ENCODE results near the gene SOCS2.
"Not testable (repeated sequence)": the region's sequence is repeated elsewhere in the genome, so short reads cannot be mapped to it uniquely, and the experiment has no call there.

SOCS2 gene

GRCh38 chr12:93550748-93551611, 21.5 kb upstream of the SOCS2 start:
- H3K9me3 Mint-ChIP-seq, result no peaks in the 10 kb centered on the region
- peaks cover 8% of the 10 kb centered on the region for H3K36me3 Mint-ChIP-seq
- no peak overlapping the region for H3K27ac Mint-ChIP-seq
- H3K27me3 Mint-ChIP-seq, result no peaks in the 10 kb centered on the region
- H3K4me3 Mint-ChIP-seq, result no peak overlapping the region
- no peaks in the 10 kb centered on the region for H3K4me1 Mint-ChIP-seq

- Mint-ChIP-seq H3K27ac (no peak overlapping the region), H3K9me3 (no peaks in the 10 kb centered on the region), H3K36me3 (peaks cover 9% of the 10 kb centered on the region), H3K4me3 (no peak overlapping the region), H3K4me1 (no peaks in the 10 kb centered on the region), H3K27me3 (no peaks in the 10 kb centered on the region)
Observed at GRCh38 chr12:93552427-93552826, 20.0 kb upstream of the SOCS2 start.

- Mint-ChIP-seq H3K9me3 (peaks cover 13% of the 10 kb centered on the region), H3K36me3 (peaks cover 20% of the 10 kb centered on the region)
Observed at GRCh38 chr12:93557879-93558278, 14.6 kb upstream of the SOCS2 start.

GRCh38 chr12:93558685-93559084, 13.8 kb upstream of the SOCS2 start:
- H3K27ac Mint-ChIP-seq, H3K27me3 Mint-ChIP-seq, H3K4me1 Mint-ChIP-seq, H3K4me3 Mint-ChIP-seq: not testable (repeated sequence)
- peaks cover 13% of the 10 kb centered on the region for H3K9me3 Mint-ChIP-seq
- H3K36me3 Mint-ChIP-seq, result peaks cover 20% of the 10 kb centered on the region

More at GRCh38 chr12:93557879-93558278, 14.6 kb upstream of the SOCS2 start:
- H3K27ac Mint-ChIP-seq, H3K27me3 Mint-ChIP-seq, H3K4me3 Mint-ChIP-seq, H3K4me1 Mint-ChIP-seq: not testable (repeated sequence)

GRCh38 chr12:93563807-93564538, 8.5 kb upstream of the SOCS2 start:
- Mint-ChIP-seq H3K4me3 (no peak overlapping the region), H3K27ac (no peak overlapping the region), H3K36me3 (peaks cover 6% of the 10 kb centered on the region), H3K4me1 (peaks cover 6% of the 10 kb centered on the region), H3K9me3 (peaks cover 1% of the 10 kb centered on the region), H3K27me3 (no peaks in the 10 kb centered on the region)

- H3K36me3 Mint-ChIP-seq, result peaks cover 3% of the 10 kb centered on the region
- H3K4me1 Mint-ChIP-seq, result peaks cover 6% of the 10 kb centered on the region
- no peak overlapping the region for H3K27ac Mint-ChIP-seq
- H3K9me3 Mint-ChIP-seq, result no peaks in the 10 kb centered on the region
- no peak overlapping the region for H3K4me3 Mint-ChIP-seq
- H3K27me3 Mint-ChIP-seq, result no peaks in the 10 kb centered on the region
Observed at GRCh38 chr12:93565760-93566159, 6.7 kb upstream of the SOCS2 start.

- Mint-ChIP-seq H3K4me1 (peaks cover 8% of the 10 kb centered on the region), H3K4me3 (no peak overlapping the region), H3K9me3 (no peaks in the 10 kb centered on the region), H3K27me3 (no peaks in the 10 kb centered on the region), H3K36me3 (no peaks in the 10 kb centered on the region), H3K27ac (no peak overlapping the region)
Observed at GRCh38 chr12:93567174-93567573, 5.3 kb upstream of the SOCS2 start.

- Mint-ChIP-seq H3K27ac (no peak overlapping the region), H3K4me3 (peak overlapping the region; percentile 2), H3K9me3 (no peaks in the 10 kb centered on the region), H3K4me1 (peaks cover 16% of the 10 kb centered on the region), H3K36me3 (no peaks in the 10 kb centered on the region), H3K27me3 (no peaks in the 10 kb centered on the region)
Observed at GRCh38 chr12:93568091-93568490, 4.4 kb upstream of the SOCS2 start.

GRCh38 chr12:93569301-93569655, 3.2 kb upstream of the SOCS2 start:
- no peaks in the 10 kb centered on the region for H3K36me3 Mint-ChIP-seq
- no peaks in the 10 kb centered on the region for H3K9me3 Mint-ChIP-seq
- no peaks in the 10 kb centered on the region for H3K27me3 Mint-ChIP-seq
- H3K4me3 Mint-ChIP-seq, result peak overlapping the region; percentile 90
- no peak overlapping the region for H3K27ac Mint-ChIP-seq
- H3K4me1 Mint-ChIP-seq, result peaks cover 25% of the 10 kb centered on the region

- Mint-ChIP-seq H3K36me3 (peaks cover under 1% of the 10 kb centered on the region), H3K4me1 (peaks cover 29% of the 10 kb centered on the region), H3K9me3 (no peaks in the 10 kb centered on the region), H3K4me3 (peak overlapping the region; percentile 90), H3K27ac (peak overlapping the region; percentile 77), H3K27me3 (no peaks in the 10 kb centered on the region)
Observed at GRCh38 chr12:93569656-93570551, 2.6 kb upstream of the SOCS2 start.

- Mint-ChIP-seq H3K27me3 (no peaks in the 10 kb centered on the region), H3K9me3 (no peaks in the 10 kb centered on the region), H3K27ac (peak overlapping the region; percentile 90), H3K36me3 (peaks cover 4% of the 10 kb centered on the region), H3K4me1 (peaks cover 34% of the 10 kb centered on the region), H3K4me3 (peak overlapping the region; percentile 90)
Observed at GRCh38 chr12:93570552-93571364, 1.7 kb upstream of the SOCS2 start.

- H3K9me3 Mint-ChIP-seq, result no peaks in the 10 kb centered on the region
- peaks cover 38% of the 10 kb centered on the region for H3K4me1 Mint-ChIP-seq
- H3K36me3 Mint-ChIP-seq, result peaks cover 4% of the 10 kb centered on the region
- H3K27me3 Mint-ChIP-seq, result no peaks in the 10 kb centered on the region
- peak overlapping the region; percentile 76 for H3K4me3 Mint-ChIP-seq
- H3K27ac Mint-ChIP-seq, result peak overlapping the region; percentile 84
Observed at GRCh38 chr12:93571365-93571924, 1.0 kb upstream of the SOCS2 start.

- peaks cover 47% of the 10 kb centered on the region for H3K4me1 Mint-ChIP-seq
- peak overlapping the region; percentile 95 for H3K27ac Mint-ChIP-seq
- peaks cover 8% of the 10 kb centered on the region for H3K36me3 Mint-ChIP-seq
- no peaks in the 10 kb centered on the region for H3K9me3 Mint-ChIP-seq
- no peaks in the 10 kb centered on the region for H3K27me3 Mint-ChIP-seq
- H3K4me3 Mint-ChIP-seq, result peak overlapping the region; percentile 94
Observed at GRCh38 chr12:93572712-93573551, 457 bp downstream of the SOCS2 start.
